ENCODE measurements around the gene BPIFB2. TPM values are rescaled to one million over a fixed set of nuclear protein-coding genes. Genes with fewer than 3 reads are reported as not detected.

The BPIFB2 gene
- total RNA-seq, 1 donor from 2014 or later: not detected

DNA sequence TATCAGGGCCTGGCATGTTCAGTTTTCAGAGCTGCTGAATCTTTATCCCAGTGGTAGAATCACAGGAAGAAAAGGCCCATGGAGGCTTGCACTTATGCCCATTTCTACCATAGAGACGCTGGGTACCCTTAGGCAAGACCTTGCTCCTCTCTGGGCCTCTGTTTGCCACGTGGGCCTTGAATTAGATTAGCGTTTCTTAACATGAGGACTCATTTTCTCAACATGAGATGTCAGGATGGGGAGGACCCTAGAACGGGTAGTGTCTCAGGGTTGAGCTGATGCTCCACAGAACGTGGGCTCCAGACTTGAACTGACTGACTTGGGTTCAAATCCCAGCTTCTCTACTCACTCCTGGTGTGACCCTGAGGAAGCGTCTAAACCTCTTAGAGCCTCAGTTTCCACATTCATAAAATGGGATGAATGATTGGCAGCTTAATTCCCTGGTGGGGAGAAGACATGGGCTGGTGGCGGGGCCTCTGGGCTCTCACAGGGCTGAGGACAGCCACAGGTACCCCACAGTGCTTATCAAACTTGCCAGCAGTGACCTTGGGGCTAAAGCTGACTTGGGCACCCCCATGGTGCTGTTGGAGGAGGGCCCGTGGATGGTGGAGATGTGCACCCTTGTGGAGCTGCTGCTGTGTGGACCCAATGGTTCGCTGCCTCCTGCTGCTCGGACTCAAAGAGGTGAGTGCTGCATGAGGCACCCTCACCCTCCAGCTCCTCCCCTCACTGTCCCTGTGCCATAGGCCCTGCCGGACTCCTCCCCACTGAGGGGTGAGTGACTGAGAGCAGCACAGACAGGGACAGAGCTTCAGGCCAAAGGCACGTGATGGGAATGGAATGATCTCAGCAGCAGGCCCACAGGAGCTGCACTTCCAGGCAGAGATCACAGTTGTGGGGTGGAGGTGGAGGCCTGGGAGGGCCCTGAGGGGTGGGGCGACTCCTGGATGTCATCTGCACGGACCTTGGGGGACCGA, 31.5 kb upstream of the BPIFB2 start:
- H3K9me3 Mint-ChIP-seq (ENCODE audit: unreplicated experiment): no peaks in the 10 kb centered on the region
- peaks cover 4% of the 10 kb centered on the region for H3K4me1 Mint-ChIP-seq (ENCODE audit: low read depth, unreplicated experiment)
- no peak overlapping the region for H3K27ac Mint-ChIP-seq (ENCODE audit: unreplicated experiment)
- H3K36me3 Mint-ChIP-seq (ENCODE audit: unreplicated experiment): no peaks in the 10 kb centered on the region
- peaks cover 2% of the 10 kb centered on the region for H3K27me3 Mint-ChIP-seq (ENCODE audit: unreplicated experiment)
- no peak overlapping the region for H3K4me3 Mint-ChIP-seq (ENCODE audit: unreplicated experiment)
- no peak for DNase-seq
- TF ChIP-seq CTCF (IDR thresholded peaks at IDR 0.05; ENCODE audit: partially characterized antibody, unreplicated experiment): no peak

GRCh38 chr20:32976746-32977145, 30.8 kb upstream of the BPIFB2 start:
- peaks cover 2% of the 10 kb centered on the region for H3K27me3 Mint-ChIP-seq (ENCODE audit: unreplicated experiment)
- H3K4me1 Mint-ChIP-seq (ENCODE audit: low read depth, unreplicated experiment): peaks cover 4% of the 10 kb centered on the region
- H3K36me3 Mint-ChIP-seq (ENCODE audit: unreplicated experiment): no peaks in the 10 kb centered on the region
- no peak for DNase-seq
- no peak overlapping the region for H3K27ac Mint-ChIP-seq (ENCODE audit: unreplicated experiment)
- H3K9me3 Mint-ChIP-seq (ENCODE audit: unreplicated experiment): no peaks in the 10 kb centered on the region
- no peak for TF ChIP-seq CTCF (IDR thresholded peaks at IDR 0.05; ENCODE audit: partially characterized antibody, unreplicated experiment)
- H3K4me3 Mint-ChIP-seq (ENCODE audit: unreplicated experiment): no peak overlapping the region

GRCh38 chr20:32977281-32978008, 30.1 kb upstream of the BPIFB2 start:
- Mint-ChIP-seq H3K4me1 (ENCODE audit: low read depth, unreplicated experiment) (peaks cover 4% of the 10 kb centered on the region), H3K4me3 (ENCODE audit: unreplicated experiment) (no peak overlapping the region), H3K27ac (ENCODE audit: unreplicated experiment) (no peak overlapping the region), H3K27me3 (ENCODE audit: unreplicated experiment) (peaks cover under 1% of the 10 kb centered on the region), H3K36me3 (ENCODE audit: unreplicated experiment) (no peaks in the 10 kb centered on the region), H3K9me3 (ENCODE audit: unreplicated experiment) (no peaks in the 10 kb centered on the region)
- DNase-seq: no peak
- no peak for TF ChIP-seq CTCF (IDR thresholded peaks at IDR 0.05; ENCODE audit: partially characterized antibody, unreplicated experiment)

DNA sequence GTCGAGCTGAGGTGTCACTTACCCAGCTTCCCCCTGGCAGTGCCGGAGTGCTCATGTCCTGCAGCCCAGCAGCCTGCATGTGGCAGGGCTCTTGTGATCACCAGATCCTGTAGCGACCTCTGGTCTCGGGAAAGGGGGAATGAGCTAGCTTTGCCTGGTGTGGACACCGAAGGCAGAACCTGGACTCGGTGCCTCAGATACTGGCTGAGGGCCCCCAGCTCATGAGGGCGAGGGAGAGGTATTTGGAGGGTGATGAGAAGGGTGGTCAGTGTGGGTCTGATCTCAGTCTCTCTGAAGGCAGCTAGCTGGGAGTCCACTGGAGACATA, 29.5 kb upstream of the BPIFB2 start:
- H3K27me3 Mint-ChIP-seq (ENCODE audit: unreplicated experiment): no peaks in the 10 kb centered on the region
- no peak for TF ChIP-seq CTCF (IDR thresholded peaks at IDR 0.05; ENCODE audit: partially characterized antibody, unreplicated experiment)
- peaks cover 6% of the 10 kb centered on the region for H3K4me1 Mint-ChIP-seq (ENCODE audit: low read depth, unreplicated experiment)
- no peaks in the 10 kb centered on the region for H3K9me3 Mint-ChIP-seq (ENCODE audit: unreplicated experiment)
- H3K27ac Mint-ChIP-seq (ENCODE audit: unreplicated experiment): no peak overlapping the region
- no peaks in the 10 kb centered on the region for H3K36me3 Mint-ChIP-seq (ENCODE audit: unreplicated experiment)
- no peak overlapping the region for H3K4me3 Mint-ChIP-seq (ENCODE audit: unreplicated experiment)
- no peak for DNase-seq
